ENCODE results near the gene GBF1. TPM values are rescaled to one million over a fixed set of nuclear protein-coding genes. Genes with fewer than 3 reads are reported as not detected.
"Not testable (repeated sequence)": the region's sequence is repeated elsewhere in the genome, so short reads cannot be mapped to it uniquely, and the experiment has no call there.

Gene GBF1
- total RNA-seq, 6 experiments from 2014 or later, result 67.2 to 83.6 (median 74.2) TPM

GRCh38 chr10:102208311-102209035 is 36.9 kb upstream of the GBF1 start:
- no peaks in the 10 kb centered on the region for H3K36me3 Mint-ChIP-seq (ENCODE audit: low read depth)
- no peak for TF ChIP-seq CTCF (IDR thresholded peaks at IDR 0.05)
- H3K27ac Mint-ChIP-seq, result no peak overlapping the region
- H3K27me3 Mint-ChIP-seq (ENCODE audit: insufficient read depth), result peaks cover 4% of the 10 kb centered on the region
- H3K4me1 Mint-ChIP-seq (ENCODE audit: low read depth), result peaks cover 10% of the 10 kb centered on the region
- H3K4me3 Mint-ChIP-seq, result no peak overlapping the region
- DNase-seq, result peak; percentile 23
- no peaks in the 10 kb centered on the region; the same call in 1 of the 2 replicates for H3K9me3 Mint-ChIP-seq

GRCh38 chr10:102211615-102212299 is 33.6 kb upstream of the GBF1 start:
- H3K36me3 Mint-ChIP-seq (ENCODE audit: low read depth), result no peaks in the 10 kb centered on the region
- peaks cover 10% of the 10 kb centered on the region for H3K4me1 Mint-ChIP-seq (ENCODE audit: low read depth)
- H3K4me3 Mint-ChIP-seq, result no peak overlapping the region
- DNase-seq, result no peak
- TF ChIP-seq CTCF (IDR thresholded peaks at IDR 0.05), result no peak
- no peak overlapping the region for H3K27ac Mint-ChIP-seq
- no peaks in the 10 kb centered on the region for H3K9me3 Mint-ChIP-seq
- H3K27me3 Mint-ChIP-seq (ENCODE audit: insufficient read depth), result peaks cover 5% of the 10 kb centered on the region; the same call in 1 of the 2 replicates

- H3K4me1 Mint-ChIP-seq (ENCODE audit: low read depth); H3K36me3 Mint-ChIP-seq (ENCODE audit: low read depth): not testable (repeated sequence)
These were observed 31.7 kb upstream of the GBF1 start for GRCh38 chr10:102213599-102213998.

GRCh38 chr10:102219370-102219769 is 26.0 kb upstream of the GBF1 start:
- H3K36me3 Mint-ChIP-seq (ENCODE audit: low read depth), result no peaks in the 10 kb centered on the region
- no peak overlapping the region for H3K4me3 Mint-ChIP-seq
- H3K27ac Mint-ChIP-seq, result no peak overlapping the region
- H3K4me1 Mint-ChIP-seq (ENCODE audit: low read depth), result peaks cover 12% of the 10 kb centered on the region
- DNase-seq, result no peak
- H3K9me3 Mint-ChIP-seq, result no peaks in the 10 kb centered on the region
- peaks cover 22% of the 10 kb centered on the region for H3K27me3 Mint-ChIP-seq (ENCODE audit: insufficient read depth)
- no peak for TF ChIP-seq CTCF (IDR thresholded peaks at IDR 0.05)

More at GRCh38 chr10:102213599-102213998, 31.7 kb upstream of the GBF1 start:
- H3K27ac Mint-ChIP-seq; H3K27me3 Mint-ChIP-seq (ENCODE audit: insufficient read depth); H3K4me3 Mint-ChIP-seq; DNase-seq; H3K9me3 Mint-ChIP-seq: not testable (repeated sequence)

GRCh38 chr10:102220612-102221011 is 24.7 kb upstream of the GBF1 start:
- Mint-ChIP-seq H3K4me3 (no peak overlapping the region), H3K27me3 (ENCODE audit: insufficient read depth) (peaks cover 21% of the 10 kb centered on the region), H3K36me3 (ENCODE audit: low read depth) (no peaks in the 10 kb centered on the region), H3K4me1 (ENCODE audit: low read depth) (peaks cover 20% of the 10 kb centered on the region), H3K9me3 (no peaks in the 10 kb centered on the region), H3K27ac (no peak overlapping the region)
- no peak for TF ChIP-seq CTCF (IDR thresholded peaks at IDR 0.05)
- DNase-seq, result no peak

- no peak for DNase-seq
- peaks cover 30% of the 10 kb centered on the region for H3K4me1 Mint-ChIP-seq (ENCODE audit: low read depth)
- no peaks in the 10 kb centered on the region for H3K36me3 Mint-ChIP-seq (ENCODE audit: low read depth)
- no peak for TF ChIP-seq CTCF (IDR thresholded peaks at IDR 0.05)
- H3K4me3 Mint-ChIP-seq, result no peak overlapping the region
- no peaks in the 10 kb centered on the region for H3K9me3 Mint-ChIP-seq
- no peak overlapping the region for H3K27ac Mint-ChIP-seq
- H3K27me3 Mint-ChIP-seq (ENCODE audit: insufficient read depth), result peaks cover 25% of the 10 kb centered on the region
These were observed 22.5 kb upstream of the GBF1 start for GRCh38 chr10:102222797-102223196.

Data from HFFc6 (cell line).